H1 (cell line): ENCODE measurements around the gene CCDC40. TPM values are rescaled to one million over a fixed set of nuclear protein-coding genes. Genes with fewer than 3 reads are reported as not detected.

Experiments used
- CTCF ChIA-PET: fragments of 300-600 bp; sonication (Branson Sonifier 250); formaldehyde crosslinking; loops from one replicate; lab custom pipeline; 2021; ENCODE audit not compliant: partially characterized antibody; lab: Charles Lee
- POLR2A ChIA-PET: fragments of 300-600 bp; sonication (Branson Sonifier 250); formaldehyde crosslinking; loops from one replicate; lab custom pipeline; 2021; ENCODE audit warnings: inconsistent platforms; ENCODE audit not compliant: partially characterized antibody; lab: Charles Lee
- DNase-seq, 2 experiments: peaks; one replicate each; pipeline versions ENCODE4 v3.0.0 to v3.0.0-alpha.2; 2010 to 2022; ENCODE audit warnings: low spot score in 2 of 2, low read depth in 1 of 2, mixed read lengths in 1 of 2
- FAIRE-seq: peaks from 2 replicates; lab custom pipeline; 2011; peaks lifted over from hg19 to GRCh38; lab: Jason Lieb, UNC
- H2AFZ ChIP-seq: 2 replicates; pipeline ENCODE4 v1.8.1; 2012; ENCODE audit warnings: low read length, inconsistent platforms
- H2AK5ac ChIP-seq: 2 replicates; pipeline ENCODE4 v1.6.1; 2013; ENCODE audit warnings: low read depth, low read length
- H2BK120ac ChIP-seq: replicated peaks from 2 replicates; pipeline ENCODE3; 2013; ENCODE audit warnings: low read depth, low read length, inconsistent platforms
- H2BK12ac ChIP-seq: 2 replicates; pipeline ENCODE4 v1.6.1; 2013; ENCODE audit warnings: low read depth, low read length
- H2BK15ac ChIP-seq: 2 replicates; pipeline ENCODE4 v1.6.1; 2013; ENCODE audit warnings: low read length
- H2BK20ac ChIP-seq: 2 replicates; pipeline ENCODE4 v1.6.1; 2013; ENCODE audit warnings: low read length
- H2BK5ac ChIP-seq: 2 replicates; pipeline ENCODE4 v1.6.1; 2013; ENCODE audit warnings: low read depth, low read length
- H3K14ac ChIP-seq: 2 replicates; pipeline ENCODE4 v1.6.1; 2013; ENCODE audit warnings: inconsistent platforms; ENCODE audit not compliant: insufficient read length
- H3K18ac ChIP-seq: 2 replicates; pipeline ENCODE4 v1.6.1; 2013; ENCODE audit warnings: low read length; ENCODE audit errors: extremely low read depth
- H3K23ac ChIP-seq: 2 replicates; pipeline ENCODE4 v1.6.1; 2013; ENCODE audit warnings: inconsistent platforms; ENCODE audit not compliant: insufficient read length
- H3K23me2 ChIP-seq: 2 replicates; pipeline ENCODE4 v1.6.1; 2013; ENCODE audit warnings: low read depth, low read length
- H3K27ac ChIP-seq: 2 replicates; pipeline ENCODE4 v1.6.1; 2011; ENCODE audit warnings: low read depth, low read length, inconsistent platforms
- H3K27me3 ChIP-seq, 4 experiments: replicated peaks in 1 of 4; 1 replicate in 1 of 4; 2 replicates in 3 of 4; pipeline versions ENCODE4 v1.6.1 to v1.8.1; 2011 to 2013; ENCODE audit warnings: low read length in 3 of 4, mild to moderate bottlenecking in 3 of 4, inconsistent platforms in 2 of 4, mixed read lengths in 2 of 4, moderate library complexity in 1 of 4; ENCODE audit not compliant: control insufficient read depth in 3 of 4, insufficient read depth in 3 of 4; ENCODE audit errors: extremely low read depth in 1 of 4
- H3K36me3 ChIP-seq, 4 experiments: 2 replicates each; pipeline versions ENCODE4 v1.6.1 to v1.8.1; 2011 to 2013; ENCODE audit warnings: mild to moderate bottlenecking in 4 of 4, low read length in 3 of 4, moderate library complexity in 2 of 4, control low read depth in 1 of 4, inconsistent platforms in 1 of 4; ENCODE audit not compliant: insufficient read depth in 4 of 4, control insufficient read depth in 2 of 4
- H3K4ac ChIP-seq: replicated peaks from 2 replicates; pipeline ENCODE3; 2013; ENCODE audit warnings: low read length, low read depth, mixed read lengths, inconsistent platforms; ENCODE audit not compliant: insufficient read length
- H3K4me1 ChIP-seq, 4 experiments: replicated peaks in 1 of 4; 1 replicate in 1 of 4; 2 replicates in 3 of 4; pipeline versions ENCODE4 v1.6.1 to v1.8.1; 2011 to 2013; ENCODE audit warnings: low read length in 3 of 4, inconsistent platforms in 2 of 4, mixed read lengths in 1 of 4; ENCODE audit not compliant: insufficient read depth in 4 of 4, control insufficient read depth in 3 of 4
- H3K4me2 ChIP-seq, 2 experiments: 2 replicates each; pipeline versions ENCODE4 v1.6.1 to v1.8.1; 2011 to 2013; ENCODE audit warnings: low read depth in 2 of 2, low read length in 2 of 2, control low read depth in 1 of 2, inconsistent platforms in 1 of 2, mild to moderate bottlenecking in 1 of 2; ENCODE audit not compliant: insufficient read depth in 1 of 2
- H3K4me3 ChIP-seq, 4 experiments: fragments of 200-600, 300-600 bp in 1 of 4; sonication (generic), shearing (Covaris generic), sonication (Bioruptor Twin) in 1 of 4; 2 replicates each; pipeline versions ENCODE4 v1.5.1 to v1.8.1; 2011 to 2016; ENCODE audit warnings: low read length in 4 of 4, low read depth in 3 of 4, control low read depth in 2 of 4, inconsistent platforms in 2 of 4, mild to moderate bottlenecking in 2 of 4, mixed read lengths in 1 of 4, moderate library complexity in 1 of 4; ENCODE audit not compliant: insufficient read depth in 2 of 4; ENCODE audit errors: extremely low read depth in 1 of 4
- H3K56ac ChIP-seq: replicated peaks from 2 replicates; pipeline ENCODE3; 2013; ENCODE audit warnings: low read depth, mild to moderate bottlenecking, mixed read lengths, low read length, inconsistent platforms; ENCODE audit not compliant: insufficient read length
- H3K79me1 ChIP-seq: 2 replicates; pipeline ENCODE4 v1.6.1; 2013; ENCODE audit warnings: low read depth, low read length, control low read depth
- H3K79me2 ChIP-seq, 2 experiments: 2 replicates each; pipeline versions ENCODE4 v1.6.1 to v1.8.1; 2012 to 2013; ENCODE audit warnings: low read length in 2 of 2, mild to moderate bottlenecking in 2 of 2, inconsistent platforms in 1 of 2; ENCODE audit not compliant: insufficient read depth in 2 of 2, control insufficient read depth in 1 of 2
- H3K9ac ChIP-seq, 4 experiments: replicated peaks in 1 of 4; 1 replicate in 1 of 4; 2 replicates in 3 of 4; pipeline versions ENCODE4 v1.6.1 to v1.8.1; 2011 to 2013; ENCODE audit warnings: low read depth in 3 of 4, low read length in 3 of 4, control low read depth in 2 of 4, mild to moderate bottlenecking in 2 of 4, moderate library complexity in 2 of 4, inconsistent platforms in 1 of 4; ENCODE audit errors: extremely low read depth in 1 of 4
- H3K9me3 ChIP-seq, 2 experiments: 2 replicates each; pipeline versions ENCODE4 v1.6.1 to v1.8.1; 2012 to 2013; ENCODE audit warnings: mild to moderate bottlenecking in 2 of 2, moderate library complexity in 2 of 2, control low read depth in 1 of 2, inconsistent platforms in 1 of 2, low read depth in 1 of 2, low read length in 1 of 2, mixed read lengths in 1 of 2; ENCODE audit not compliant: insufficient read depth in 2 of 2
- H4K20me1 ChIP-seq, 2 experiments: replicated peaks in 1 of 2; 2 replicates each; pipeline versions ENCODE3 to v1.8.1; 2011 to 2013; ENCODE audit warnings: inconsistent platforms in 2 of 2, low read length in 2 of 2, mild to moderate bottlenecking in 1 of 2; ENCODE audit not compliant: insufficient read depth in 2 of 2, control insufficient read depth in 1 of 2
- H4K5ac ChIP-seq: 2 replicates; pipeline ENCODE4 v1.6.1; 2013; ENCODE audit warnings: low read length, low read depth, mixed read lengths, inconsistent platforms; ENCODE audit not compliant: insufficient read length
- H4K8ac ChIP-seq: 2 replicates; pipeline ENCODE4 v1.8.0; 2013; ENCODE audit warnings: mild to moderate bottlenecking, moderate library complexity, low read length, inconsistent platforms; ENCODE audit not compliant: insufficient read depth; ENCODE audit errors: extremely low read depth
- H4K91ac ChIP-seq: replicated peaks from 2 replicates; pipeline ENCODE3; 2013; ENCODE audit warnings: low read length, mixed read lengths, inconsistent platforms; ENCODE audit not compliant: insufficient read length
- ATF3 ChIP-seq: IDR thresholded peaks from 2 replicates; pipeline ENCODE4 v1.6.1; 2011; ENCODE audit warnings: low read depth, mild to moderate bottlenecking, low read length; ENCODE audit not compliant: insufficient read depth
- JUND ChIP-seq: IDR thresholded peaks from 2 replicates; pipeline ENCODE4 v1.6.1; 2011; ENCODE audit warnings: mild to moderate bottlenecking, improper control_type of control experiment, low read length
- MAX ChIP-seq: IDR thresholded peaks from 2 replicates; pipeline ENCODE4 v1.6.1; 2012; ENCODE audit warnings: inconsistent platforms
- PHF8 ChIP-seq: fragments of 200-600 bp; sonication (generic); conservative IDR thresholded peaks from 2 replicates; pipeline ENCODE4 v1.7.1; 2012; ENCODE audit warnings: low read depth, mild to moderate bottlenecking, inconsistent platforms, low read length, moderate library complexity
- POLR2AphosphoS5 ChIP-seq: IDR thresholded peaks from 2 replicates; pipeline ENCODE4 v1.6.1; 2011; ENCODE audit warnings: low read depth, low read length
- RAD21 ChIP-seq, 2 experiments: IDR thresholded peaks in 1 of 2; conservative IDR thresholded peaks in 1 of 2; 2 replicates each; pipeline ENCODE4 v1.6.1; 2011; ENCODE audit warnings: low read depth in 2 of 2, low read length in 2 of 2, improper control_type of control experiment in 1 of 2, inconsistent platforms in 1 of 2, mild to moderate bottlenecking in 1 of 2, moderate library complexity in 1 of 2
- RBBP5 ChIP-seq: IDR thresholded peaks from 2 replicates; pipeline ENCODE4 v1.7.1; 2012; ENCODE audit warnings: low read depth, mild to moderate bottlenecking, inconsistent platforms, low read length, moderate library complexity, borderline replicate concordance
- SIN3A ChIP-seq, 2 experiments: IDR thresholded peaks in 1 of 2; conservative IDR thresholded peaks in 1 of 2; 2 replicates each; pipeline ENCODE4 v1.6.1; 2011 to 2012; ENCODE audit warnings: low read length in 2 of 2, improper control_type of control experiment in 1 of 2, low read depth in 1 of 2, mild to moderate bottlenecking in 1 of 2
- TBP ChIP-seq: IDR thresholded peaks from 2 replicates; pipeline ENCODE4 v1.6.1; 2011; ENCODE audit warnings: low read depth, low read length, improper control_type of control experiment
- WGBS, 2 experiments: shearing (Covaris generic) in 1 of 2; methylation state at CpG; one replicate each; pipeline versions ENCODE4 v1.1.6 to v1.1.7; 2013 to 2015; ENCODE audit warnings: low lambda C conversion rate in 2 of 2, mixed read lengths in 2 of 2, inconsistent platforms in 1 of 2, low coverage in 1 of 2, missing lambda C conversion rate in 1 of 2; ENCODE audit not compliant: insufficient replicate concordance in 2 of 2, insufficient coverage in 1 of 2, insufficient read length in 1 of 2; ENCODE audit errors: extremely low coverage in 1 of 2, missing lambda C conversion rate in 1 of 2; 5-methylcytosine and 5-hydroxymethylcytosine counted together
- polyA plus RNA-seq, 7 experiments: library from polyadenylated mRNA; depleted of rRNA in 3 of 7; stranded (reverse) in 5 of 7; unstranded in 2 of 7; fragments of >200 nt in 5 of 7; fragments of 200-250 nt in 2 of 7; gene quantifications; 1 replicate in 5 of 7; 2 replicates in 1 of 7; 4 replicates in 1 of 7; pipeline versions ENCODE4 v1.2.1 to v1.2.3, GENCODE V29; 2011 to 2013; ENCODE audit warnings: missing spikeins in 2 of 7, mixed read lengths in 2 of 7
- total RNA-seq: library from RNA; stranded (reverse); fragmentation: NEBNext Ultra II Directional; extraction: Animal tissue kit (Norgen Biotek cat#: 25700); gene quantifications from 2 replicates; pipeline ENCODE4 v1.2.1, GENCODE V29; 2021

CCDC40 gene
- total and polyA plus RNA-seq, 2 of the 8 experiments (the other 6 are each of a cell fraction or from before 2014, with no cell fraction given), result 4.1 to 11.5 TPM

- no peaks in the 10 kb centered on the region for H3K23me2 ChIP-seq
- no peak overlapping the region for H2BK15ac ChIP-seq
- H3K79me1 ChIP-seq, result peaks cover 11% of the 10 kb centered on the region
- H2BK5ac ChIP-seq, result no peak overlapping the region
- no peak overlapping the region for H3K4me3 ChIP-seq
- H4K91ac ChIP-seq, result no peak overlapping the region
- ChIA-PET POLR2A (interaction anchor here (1.1 to 2.6 kb wide), 5 partner anchors 40 to 155 kb away, joined by 3 to 12 read pairs (median 3); no protein-coding TSS in a partner anchor), CTCF (interaction anchor here (0.7 to 2.7 kb wide), 12 partner anchors 12 to 182 kb away, joined by 3 to 9 read pairs (median 4); no protein-coding TSS in a partner anchor)
- H3K14ac ChIP-seq, result no peak overlapping the region
- no peak overlapping the region; the same call in 1 of the 2 replicates for H4K8ac ChIP-seq
- peaks cover 0 to 26% of the 10 kb centered on the region in 2 experiments; a peak in 1 of 4 replicates for H3K79me2 ChIP-seq
- FAIRE-seq (no peak), DNase-seq (no peak)
- TF ChIP-seq PHF8 (no peak), ATF3 (no peak), POLR2AphosphoS5 (no peak), SIN3A (conservative IDR thresholded peaks at IDR 0.05 in 1 of 2, IDR thresholded peaks at IDR 0.05 in 1 of 2; ENCODE audit: low read depth in 1 of 2, low read length in 2 of 2) (no peak), TBP (no peak), RBBP5 (no peak), MAX (no peak), RAD21 (IDR thresholded peaks at IDR 0.05 in 1 of 2, conservative IDR thresholded peaks at IDR 0.05 in 1 of 2; ENCODE audit: low read depth in 2 of 2, low read length in 2 of 2) (no peak), JUND (no peak)
- H3K4me2 ChIP-seq, result no peak overlapping the region
- no peak overlapping the region for H4K5ac ChIP-seq
- 86% methylated on average over 21 of the region's 21 CpGs; no CpG with 5 or more reads in 1 of the 2 experiments for WGBS, 2 experiments
- H2BK20ac ChIP-seq, result no peak overlapping the region
- no peak overlapping the region for H3K27ac ChIP-seq
- H3K56ac ChIP-seq, result no peak overlapping the region
- no peak overlapping the region for H3K4ac ChIP-seq
- H3K4me1 ChIP-seq, result peaks cover 15 to 37% (median 28%) of the 10 kb centered on the region in 4 experiments
- no peak overlapping the region for H2BK120ac ChIP-seq
- no peak overlapping the region for H2BK12ac ChIP-seq
- H3K23ac ChIP-seq, result no peak overlapping the region
- H3K9me3 ChIP-seq, result no peaks in the 10 kb centered on the region
- H2AK5ac ChIP-seq, result no peak overlapping the region
- H3K36me3 ChIP-seq, result peaks cover 0 to 2% (median 0%) of the 10 kb centered on the region in 4 experiments; a peak in 1 of 8 replicates
- H3K9ac ChIP-seq, result no peak overlapping the region; a peak in 1 of 7 replicates
- H3K27me3 ChIP-seq, result peaks cover 0 to 2% (median 0%) of the 10 kb centered on the region in 4 experiments; a peak in 2 of 7 replicates
- H3K18ac ChIP-seq, result no peak overlapping the region
- no peak overlapping the region for H2AFZ ChIP-seq
- H4K20me1 ChIP-seq, result peaks cover 9 to 17% of the 10 kb centered on the region in 2 experiments
Measured at GRCh38 chr17:79990051-79990592, 46.3 kb upstream of the CCDC40 start.
